Epithelial cell of proximal tubule (primary cell): ENCODE measurements around the gene PKM. TPM values are rescaled to one million over a fixed set of nuclear protein-coding genes. Genes with fewer than 3 reads are reported as not detected.

Experiments used
- DNase-seq: peaks from one replicate; pipeline ENCODE4 v3.0.0-alpha.2; 2011; ENCODE audit warnings: low read depth
- H3K4me3 ChIP-seq: 2 replicates; pipeline ENCODE4 v1.5.1; 2011; ENCODE audit warnings: low read depth, mild to moderate bottlenecking, low read length
- CTCF ChIP-seq: conservative IDR thresholded peaks from 2 replicates; pipeline ENCODE4 v1.5.1; 2012; ENCODE audit warnings: low read depth, mild to moderate bottlenecking, low read length
- total RNA-seq: library from RNA; depleted of rRNA; stranded (reverse); fragments of >200 nt; gene quantifications from 2 replicates; pipeline ENCODE4 v1.2.3, GENCODE V29; 2015

PKM gene
- total RNA-seq, 1 donor from 2014 or later, result 1,902 TPM

DNA sequence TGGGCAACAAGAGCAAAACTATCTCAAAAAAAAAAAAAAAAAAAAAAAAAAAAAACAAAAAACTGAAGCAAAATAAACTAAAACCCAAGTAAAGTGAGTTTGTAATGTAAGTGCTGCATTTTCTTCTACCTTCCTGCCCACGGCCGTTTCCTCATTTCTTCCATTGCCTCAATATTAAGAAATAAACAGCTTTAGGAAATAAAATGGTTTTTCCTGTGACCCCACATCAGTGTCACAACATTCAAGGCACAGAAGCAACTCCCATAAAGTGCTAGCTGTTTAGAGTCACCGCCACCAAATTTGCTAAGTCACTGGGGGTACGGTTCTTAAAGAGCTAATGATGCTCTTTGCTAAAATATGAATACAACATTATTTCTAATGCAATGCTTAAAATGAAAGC, 3.3 kb downstream of the PKM start:
- TF ChIP-seq CTCF, result no peak
- no peak for DNase-seq
- H3K4me3 ChIP-seq, result peak overlapping the region; percentile 76

DNA sequence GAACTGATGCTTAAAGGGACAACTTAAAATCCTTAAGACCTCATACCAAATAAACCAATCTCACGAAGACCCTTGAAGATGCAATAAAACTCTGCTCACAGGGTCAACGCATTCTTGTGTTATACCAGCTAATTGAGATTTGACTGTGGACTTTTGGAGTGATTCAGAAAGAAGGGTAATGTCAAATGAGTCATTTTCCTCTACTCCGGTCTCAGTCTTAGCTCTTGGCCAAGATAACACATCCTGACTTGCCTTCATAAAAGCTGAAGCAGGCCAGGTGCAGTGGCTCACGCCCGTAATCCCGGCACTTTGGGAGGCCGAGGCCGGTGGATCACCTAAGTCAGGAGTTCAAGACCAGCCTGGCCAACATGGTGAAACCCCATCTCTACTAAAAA, 3.8 kb downstream of the PKM start:
- H3K4me3 ChIP-seq, result peak overlapping the region; percentile 76
- DNase-seq, result peak; percentile 68
- no peak for TF ChIP-seq CTCF

GRCh38 chr15:72223278-72223677, 7.7 kb downstream of the PKM start:
- no peak for DNase-seq
- TF ChIP-seq CTCF, result no peak
- no peak overlapping the region for H3K4me3 ChIP-seq

DNA sequence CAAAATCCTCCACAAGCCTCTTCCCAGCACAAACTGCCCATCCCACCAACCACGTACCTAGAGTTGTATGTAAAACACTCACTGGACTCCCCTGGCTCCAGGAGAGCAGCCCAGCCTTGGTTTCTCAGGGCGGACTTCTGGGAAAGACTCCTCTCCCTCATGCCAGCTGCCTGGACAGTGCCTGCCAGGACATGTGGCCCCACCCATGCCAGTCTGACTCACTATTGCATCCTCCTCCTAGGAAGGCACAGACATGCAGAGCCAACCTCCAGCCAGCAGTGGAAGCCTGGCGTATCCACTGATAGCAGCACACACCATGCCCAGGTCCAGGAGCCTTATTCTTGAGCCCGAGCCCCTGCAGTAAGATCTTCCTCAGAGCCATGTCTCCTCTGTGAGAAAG, 8.6 kb downstream of the PKM start:
- no peak for DNase-seq
- H3K4me3 ChIP-seq, result no peak overlapping the region
- no peak for TF ChIP-seq CTCF

- no peak for TF ChIP-seq CTCF
- DNase-seq, result no peak
These were observed 10.3 kb downstream of the PKM start for GRCh38 chr15:72220687-72221086.

DNA sequence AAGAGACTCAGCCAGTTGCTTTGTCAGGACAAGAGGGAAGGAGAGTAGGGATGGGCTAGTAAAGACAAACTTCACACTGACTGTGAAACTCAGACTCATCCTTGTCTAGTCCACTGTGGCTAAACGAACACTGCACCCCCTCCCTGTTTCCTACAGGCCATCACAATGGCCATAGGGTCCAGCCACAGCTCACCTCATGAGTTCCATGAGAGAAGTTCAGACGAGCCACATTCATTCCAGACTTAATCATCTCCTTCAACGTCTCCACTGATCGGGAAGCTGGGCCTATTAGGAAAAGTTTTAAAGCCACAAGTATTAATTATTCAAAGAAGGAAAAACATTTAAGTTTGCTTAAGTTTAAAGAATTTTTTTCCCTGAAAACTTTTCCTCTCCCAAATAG, 13.8 kb downstream of the PKM start:
- no peak overlapping the region for H3K4me3 ChIP-seq
- DNase-seq, result no peak
- no peak for TF ChIP-seq CTCF

More at GRCh38 chr15:72220687-72221086, 10.3 kb downstream of the PKM start:
- H3K4me3 ChIP-seq, result no peak overlapping the region

DNA sequence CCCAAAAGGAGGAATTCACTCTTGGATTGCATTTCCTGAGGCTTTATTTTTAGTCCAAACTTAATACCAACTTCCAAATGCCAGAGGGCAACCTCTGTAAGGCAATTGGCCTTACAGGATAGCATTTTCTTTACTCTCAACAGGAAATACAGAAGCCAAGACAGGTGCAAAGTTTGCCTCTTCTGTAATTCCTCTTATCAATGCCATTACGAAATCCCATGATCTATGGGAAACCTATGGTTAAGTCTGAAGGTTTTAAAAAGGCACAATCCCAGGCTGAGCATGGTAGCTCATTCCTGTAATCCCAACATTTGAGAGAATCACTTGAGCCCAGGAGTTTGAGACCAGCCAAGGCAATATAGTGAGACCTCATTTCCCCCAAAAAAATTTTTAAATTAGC, 14.9 kb downstream of the PKM start:
- DNase-seq, result no peak
- no peak for TF ChIP-seq CTCF
- no peak overlapping the region for H3K4me3 ChIP-seq
